ENCODE results near the gene EEF1AKMT3.

EEF1AKMT3 gene

GRCh38 chr12:57758552-57759359 is 13.7 kb upstream of the EEF1AKMT3 start:
- DNase-seq (ENCODE audit: insufficient read length, low spot score) (no peak), FAIRE-seq (no peak)
- TF ChIP-seq, protein P1, sequence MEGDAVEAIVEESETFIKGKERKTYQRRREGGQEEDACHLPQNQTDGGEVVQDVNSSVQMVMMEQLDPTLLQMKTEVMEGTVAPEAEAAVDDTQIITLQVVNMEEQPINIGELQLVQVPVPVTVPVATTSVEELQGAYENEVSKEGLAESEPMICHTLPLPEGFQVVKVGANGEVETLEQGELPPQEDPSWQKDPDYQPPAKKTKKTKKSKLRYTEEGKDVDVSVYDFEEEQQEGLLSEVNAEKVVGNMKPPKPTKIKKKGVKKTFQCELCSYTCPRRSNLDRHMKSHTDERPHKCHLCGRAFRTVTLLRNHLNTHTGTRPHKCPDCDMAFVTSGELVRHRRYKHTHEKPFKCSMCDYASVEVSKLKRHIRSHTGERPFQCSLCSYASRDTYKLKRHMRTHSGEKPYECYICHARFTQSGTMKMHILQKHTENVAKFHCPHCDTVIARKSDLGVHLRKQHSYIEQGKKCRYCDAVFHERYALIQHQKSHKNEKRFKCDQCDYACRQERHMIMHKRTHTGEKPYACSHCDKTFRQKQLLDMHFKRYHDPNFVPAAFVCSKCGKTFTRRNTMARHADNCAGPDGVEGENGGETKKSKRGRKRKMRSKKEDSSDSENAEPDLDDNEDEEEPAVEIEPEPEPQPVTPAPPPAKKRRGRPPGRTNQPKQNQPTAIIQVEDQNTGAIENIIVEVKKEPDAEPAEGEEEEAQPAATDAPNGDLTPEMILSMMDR (IDR thresholded peaks at IDR 0.05; ENCODE audit: insufficient read depth, missing control alignments), result no peak

- TF ChIP-seq, protein P1 (IDR thresholded peaks at IDR 0.05; ENCODE audit: insufficient read depth, missing control alignments), result peak; percentile 61
- FAIRE-seq (peak; percentile 53), DNase-seq (ENCODE audit: insufficient read length, low spot score) (no peak)
Observed at GRCh38 chr12:57759360-57759980, 12.9 kb upstream of the EEF1AKMT3 start.

DNA sequence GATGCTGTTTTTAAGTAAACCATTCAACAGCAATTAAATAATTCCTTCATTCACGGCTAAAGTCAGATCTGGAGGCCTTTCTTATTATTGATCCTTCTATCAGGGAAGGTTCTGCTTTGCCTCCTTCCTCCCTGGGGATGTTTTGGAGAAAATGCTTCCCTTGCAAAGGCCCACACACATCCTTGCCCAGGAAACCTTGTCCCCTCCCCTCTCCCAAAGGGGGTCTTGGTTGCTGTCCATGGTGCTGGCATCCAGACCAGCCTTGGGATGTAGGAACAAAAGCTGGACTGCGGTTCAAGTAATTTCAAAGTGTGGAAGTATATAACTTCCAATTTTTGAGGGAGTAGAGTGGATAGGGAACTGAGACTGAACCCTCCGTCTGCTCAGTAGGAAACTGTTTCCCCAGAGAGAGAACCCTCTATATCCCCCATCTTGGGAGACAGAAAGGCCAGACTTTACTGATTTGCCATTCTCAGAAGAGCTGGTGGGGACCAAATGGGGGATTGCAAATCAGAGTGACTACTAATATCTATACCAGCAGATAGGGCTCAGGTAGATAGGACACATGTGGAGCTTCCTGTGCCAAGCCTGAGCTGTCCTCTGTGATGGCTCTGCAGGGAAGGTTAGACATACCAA is 11.9 kb upstream of the EEF1AKMT3 start:
- FAIRE-seq, result no peak
- no peak for DNase-seq (ENCODE audit: insufficient read length, low spot score)
- TF ChIP-seq, protein P1 (IDR thresholded peaks at IDR 0.05; ENCODE audit: insufficient read depth, missing control alignments), result no peak

- TF ChIP-seq, protein P1 (IDR thresholded peaks at IDR 0.05; ENCODE audit: insufficient read depth, missing control alignments), result no peak
- DNase-seq (ENCODE audit: insufficient read length, low spot score) (no peak), FAIRE-seq (no peak)
Observed at GRCh38 chr12:57761391-57761998, 10.9 kb upstream of the EEF1AKMT3 start.

DNA sequence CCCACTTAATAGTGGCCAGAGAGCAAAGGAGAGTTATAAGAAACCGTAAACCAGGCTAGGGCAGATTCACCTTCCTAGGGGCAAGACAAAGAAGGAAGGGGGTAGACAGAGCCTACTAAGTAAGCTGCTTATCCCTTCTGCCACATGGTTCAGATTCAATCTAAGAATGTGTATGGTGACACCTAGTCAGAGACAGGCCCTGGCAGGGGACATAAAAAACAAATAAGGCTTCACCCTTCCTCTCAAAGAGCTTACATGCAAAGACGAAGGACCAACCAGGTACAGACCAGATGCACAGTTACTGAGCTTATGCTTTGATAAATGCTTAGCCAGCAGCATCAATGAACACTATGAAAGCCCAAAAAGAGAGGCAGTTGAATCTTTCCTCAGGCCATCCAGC is 10.0 kb upstream of the EEF1AKMT3 start:
- FAIRE-seq, result peak; percentile 92
- DNase-seq (ENCODE audit: insufficient read length, low spot score), result peak; percentile 56
- TF ChIP-seq, protein P1 (IDR thresholded peaks at IDR 0.05; ENCODE audit: insufficient read depth, missing control alignments), result no peak

- DNase-seq (ENCODE audit: insufficient read length, low spot score) (no peak), FAIRE-seq (no peak)
- TF ChIP-seq, protein P1 (IDR thresholded peaks at IDR 0.05; ENCODE audit: insufficient read depth, missing control alignments), result no peak
Observed at GRCh38 chr12:57763881-57764661, 8.3 kb upstream of the EEF1AKMT3 start.

Measured in D721Med (cell line).